Esophagus muscularis mucosa (tissue), 4 donors: ENCODE results near the gene SH3BP4. TPM values are rescaled to one million over a fixed set of nuclear protein-coding genes. Genes with fewer than 3 reads are reported as not detected.
A peak's percentile ranks its signal among the peaks of the same experiment; 100 is the strongest.

Experiments
- DNase-seq: peaks from one replicate; pipeline ENCODE4 v3.0.0-alpha.2; 2017; ENCODE audit errors: extremely low spot score
- H3K27ac ChIP-seq, 4 donors: fragments of 200-600 bp; sonication (generic); replicated peaks in 1 of 4; 1 replicate in 3 of 4; 2 replicates in 1 of 4; pipeline ENCODE4 v1.5.1; 2016 to 2019; ENCODE audit warnings: mild to moderate bottlenecking in 1 of 4
- H3K27me3 ChIP-seq, 4 donors: fragments of 200-600 bp; sonication (generic); one replicate each; pipeline versions ENCODE4 v1.5.1 to v1.6.0; 2016 to 2019
- H3K36me3 ChIP-seq, 4 donors: fragments of 200-600 bp; sonication (generic); one replicate each; pipeline ENCODE4 v1.5.1; 2016 to 2019
- H3K4me1 ChIP-seq, 4 donors: fragments of 200-600 bp; sonication (generic); one replicate each; pipeline ENCODE4 v1.5.1; 2016 to 2019
- H3K4me3 ChIP-seq, 4 donors: fragments of 200-600 bp; sonication (generic); 1 replicate in 2 of 4; 2 replicates in 2 of 4; pipeline ENCODE4 v1.5.1; 2016 to 2019; ENCODE audit warnings: mild to moderate bottlenecking in 4 of 4, moderate library complexity in 1 of 4
- H3K9me3 ChIP-seq, 4 donors: fragments of 200-600 bp; sonication (generic); 1 replicate in 3 of 4; 2 replicates in 1 of 4; pipeline ENCODE4 v1.5.1; 2016 to 2019
- EP300 ChIP-seq: sonication (generic); formaldehyde crosslinking; IDR thresholded peaks from one replicate; pipeline ENCODE4 v1.6.1; 2017; ENCODE audit warnings: antibody characterized with exemption
- POLR2A ChIP-seq: fragments of 450-650 bp; IDR thresholded peaks from one replicate; pipeline ENCODE4 v1.6.1; 2017; ENCODE audit warnings: antibody characterized with exemption, moderate library complexity, mild to moderate bottlenecking, low read depth
- POLR2AphosphoS5 ChIP-seq, 2 donors: sonication (generic); formaldehyde crosslinking; IDR thresholded peaks; one replicate each; pipeline ENCODE4 v1.6.1; 2017; ENCODE audit warnings: antibody characterized with exemption in 2 of 2
- whole genome bisulfite sequencing: methylation state at CpG from one replicate; pipeline ENCODE4 v1.1.5; 2018; 5-methylcytosine and 5-hydroxymethylcytosine counted together
- intact Hi-C: fragments of 100-400 bp; cut with DNase I; formaldehyde crosslinking; loops from one replicate; pipeline ENCODE4 v1.15.1; 2023
- total RNA-seq, 4 donors: library from RNA; depleted of rRNA; stranded (reverse); fragments of >200 nt; gene quantifications; one replicate each; pipeline versions ENCODE4 v1.1.0 to v1.2.1, GENCODE V29; 2016
- TF ChIP-seq, protein P1 (sequence below), 3 experiments: fragments of 200-600 bp in 2 of 3; fragments of 450-650 bp in 1 of 3; sonication (generic) in 2 of 3; IDR thresholded peaks; one replicate each; pipeline ENCODE4 v1.5.1; 2017 to 2019; ENCODE audit warnings: antibody characterized with exemption in 3 of 3, mild to moderate bottlenecking in 2 of 3, moderate library complexity in 1 of 3

SH3BP4 gene
- total RNA-seq, 4 donors from 2014 or later: 25.3 to 63.1 (median 48.4) TPM

- intact Hi-C loops: no loop called here
- Histone ChIP-seq H3K27ac (no peak overlapping the region), H3K36me3 (no peaks in the 10 kb centered on the region), H3K9me3 (no peaks in the 10 kb centered on the region), H3K4me3 (no peak overlapping the region), H3K4me1 (peaks cover 4 to 45% (median 33%) of the 10 kb centered on the region in 4 donors), H3K27me3 (no peaks in the 10 kb centered on the region)
- no peak for DNase-seq
- WGBS: 74% methylated on average over 14 of the region's 14 CpGs
- TF ChIP-seq, protein P1, sequence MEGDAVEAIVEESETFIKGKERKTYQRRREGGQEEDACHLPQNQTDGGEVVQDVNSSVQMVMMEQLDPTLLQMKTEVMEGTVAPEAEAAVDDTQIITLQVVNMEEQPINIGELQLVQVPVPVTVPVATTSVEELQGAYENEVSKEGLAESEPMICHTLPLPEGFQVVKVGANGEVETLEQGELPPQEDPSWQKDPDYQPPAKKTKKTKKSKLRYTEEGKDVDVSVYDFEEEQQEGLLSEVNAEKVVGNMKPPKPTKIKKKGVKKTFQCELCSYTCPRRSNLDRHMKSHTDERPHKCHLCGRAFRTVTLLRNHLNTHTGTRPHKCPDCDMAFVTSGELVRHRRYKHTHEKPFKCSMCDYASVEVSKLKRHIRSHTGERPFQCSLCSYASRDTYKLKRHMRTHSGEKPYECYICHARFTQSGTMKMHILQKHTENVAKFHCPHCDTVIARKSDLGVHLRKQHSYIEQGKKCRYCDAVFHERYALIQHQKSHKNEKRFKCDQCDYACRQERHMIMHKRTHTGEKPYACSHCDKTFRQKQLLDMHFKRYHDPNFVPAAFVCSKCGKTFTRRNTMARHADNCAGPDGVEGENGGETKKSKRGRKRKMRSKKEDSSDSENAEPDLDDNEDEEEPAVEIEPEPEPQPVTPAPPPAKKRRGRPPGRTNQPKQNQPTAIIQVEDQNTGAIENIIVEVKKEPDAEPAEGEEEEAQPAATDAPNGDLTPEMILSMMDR (IDR thresholded peaks at IDR 0.05): no peak
- TF ChIP-seq POLR2A: no peak
These were observed 17.0 kb downstream of the SH3BP4 start for GRCh38 chr2:234968631-234969305.

- TF ChIP-seq POLR2AphosphoS5 (IDR thresholded peaks at IDR 0.05) (no peak), POLR2A (no peak), EP300 (no peak)
- TF ChIP-seq, protein P1 (IDR thresholded peaks at IDR 0.05): no peak
- Histone ChIP-seq H3K4me1 (peaks cover 2 to 43% (median 31%) of the 10 kb centered on the region in 4 donors), H3K27me3 (no peaks in the 10 kb centered on the region), H3K4me3 (no peak overlapping the region), H3K27ac (peak overlapping the region in 2 of 4 donors; percentile 9 to 28), H3K9me3 (no peaks in the 10 kb centered on the region), H3K36me3 (no peaks in the 10 kb centered on the region)
- WGBS: 78% methylated on average over 15 of the region's 17 CpGs
- intact Hi-C loops: no loop called here
- no peak for DNase-seq
These were observed 17.7 kb downstream of the SH3BP4 start for GRCh38 chr2:234969306-234970098.

- WGBS: 76% methylated on average over 7 of the region's 7 CpGs
- intact Hi-C loops: no loop called here
- no peak overlapping the region for H3K4me3 ChIP-seq
- H3K36me3 ChIP-seq: no peaks in the 10 kb centered on the region
- no peaks in the 10 kb centered on the region for H3K9me3 ChIP-seq
- peaks cover 7 to 43% (median 31%) of the 10 kb centered on the region in 4 donors for H3K4me1 ChIP-seq
- H3K27me3 ChIP-seq: no peaks in the 10 kb centered on the region
- no peak for TF ChIP-seq EP300
- no peak for TF ChIP-seq POLR2AphosphoS5 (IDR thresholded peaks at IDR 0.05)
- no peak for TF ChIP-seq POLR2A
- TF ChIP-seq, protein P1 (IDR thresholded peaks at IDR 0.05): no peak
- no peak for DNase-seq
- peak overlapping the region in 2 of 4 donors; percentile 9 to 28 for H3K27ac ChIP-seq
These were observed 18.3 kb downstream of the SH3BP4 start for GRCh38 chr2:234970099-234970440.

DNA sequence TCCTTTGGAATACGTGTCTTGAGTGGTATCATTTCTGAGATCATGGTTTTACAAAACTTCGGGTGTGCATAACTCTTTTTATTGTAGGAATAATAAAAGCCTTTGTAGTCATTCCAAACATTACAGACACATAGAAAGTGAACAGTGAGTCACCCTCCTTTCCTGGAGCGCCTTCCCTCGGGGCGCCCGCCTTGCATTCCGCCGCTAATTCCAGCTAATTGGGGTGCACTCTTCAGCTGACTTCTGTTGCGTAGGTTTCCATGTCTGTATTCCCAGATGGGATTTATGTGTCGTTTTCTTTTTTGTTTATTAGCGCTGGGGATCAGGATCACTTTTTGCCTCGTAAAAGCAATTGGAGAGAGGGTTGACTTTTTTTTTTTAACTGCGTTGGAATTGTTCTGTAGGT lies 18.7 kb downstream of the SH3BP4 start:
- WGBS: 75% methylated on average over 13 of the region's 13 CpGs
- no peaks in the 10 kb centered on the region for H3K36me3 ChIP-seq
- no peak overlapping the region for H3K4me3 ChIP-seq
- no peak for DNase-seq
- no peaks in the 10 kb centered on the region for H3K9me3 ChIP-seq
- H3K27ac ChIP-seq: no peak overlapping the region
- intact Hi-C loops: no loop called here
- no peak for TF ChIP-seq POLR2A
- TF ChIP-seq, protein P1 (IDR thresholded peaks at IDR 0.05): no peak
- TF ChIP-seq POLR2AphosphoS5 (IDR thresholded peaks at IDR 0.05): peak in 1 of 2 donors; percentile 59
- no peak for TF ChIP-seq EP300
- H3K27me3 ChIP-seq: no peaks in the 10 kb centered on the region
- H3K4me1 ChIP-seq: peaks cover 11 to 45% (median 34%) of the 10 kb centered on the region in 4 donors
